ENCODE results near the gene DAGLA. TPM values are rescaled to one million over a fixed set of nuclear protein-coding genes. Genes with fewer than 3 reads are reported as not detected.

Gene DAGLA
- total and polyA plus RNA-seq, 2 donors (not counting 3 experiments of a cell fraction or from before 2014, with no cell fraction given) = 2.5 to 4.7 TPM

GRCh38 chr11:61724437-61724836 lies 44.2 kb downstream of the DAGLA start:
- DNase-seq (ENCODE audit: low read depth, low spot score) (no peak), FAIRE-seq (no peak)
- Histone ChIP-seq H3K27me3 (ENCODE audit: control insufficient read depth in 2 of 2, insufficient read depth in 2 of 2, low read length in 2 of 2) (no peaks in the 10 kb centered on the region), H3K9me3 (replicated peaks; ENCODE audit: control insufficient read depth, insufficient read depth, low read length) (no peaks in the 10 kb centered on the region), H3K4me2 (ENCODE audit: insufficient read depth, low read length) (no peak overlapping the region), H4K20me1 (replicated peaks; ENCODE audit: control insufficient read depth, extremely low read depth, insufficient read depth, low read length) (no peaks in the 10 kb centered on the region), H3K4me3 (replicated peaks in 1 of 3; ENCODE audit: insufficient read depth in 1 of 3, low read depth in 1 of 3, low read length in 3 of 3) (no peak overlapping the region), H3K27ac (ENCODE audit: insufficient read depth, low read depth, low read length) (no peak overlapping the region), H3K36me3 (ENCODE audit: control insufficient read depth in 2 of 2, extremely low read depth in 1 of 2, insufficient read depth in 2 of 2, low read length in 2 of 2) (no peaks in the 10 kb centered on the region), H3K9me1 (replicated peaks; ENCODE audit: control insufficient read depth, extremely low read depth, insufficient read depth, low read length) (no peaks in the 10 kb centered on the region), H3K4me1 (ENCODE audit: control insufficient read depth, extremely low read depth, insufficient read depth, low read length) (no peaks in the 10 kb centered on the region), H2AFZ (ENCODE audit: low read depth, low read length) (no peak overlapping the region), H3K9ac (replicated peaks; ENCODE audit: extremely low read depth, insufficient read depth, low read length) (no peak overlapping the region), H3K79me2 (ENCODE audit: control insufficient read depth, insufficient read depth, low read length) (no peaks in the 10 kb centered on the region)
- dilution Hi-C loops (cut with MboI; ENCODE audit: extremely low pct_ligation_motif_present, low sequenced_read_pairs) (no loop called here), intact Hi-C loops (cut with micrococcal nuclease) (no loop called here)
- no TSS peak for BruUV-seq (replicated peaks)
- TF ChIP-seq JUN (IDR thresholded peaks at IDR 0.05; ENCODE audit: borderline replicate concordance, insufficient read depth, insufficient read length, low read depth) (no peak), FOS (IDR thresholded peaks at IDR 0.05; ENCODE audit: borderline replicate concordance, insufficient read depth, low read length) (no peak), GATA2 (IDR thresholded peaks at IDR 0.05; ENCODE audit: insufficient read depth, insufficient read length, low read depth, low read length) (no peak), MAX (IDR thresholded peaks at IDR 0.05; ENCODE audit: insufficient read depth, insufficient read length) (no peak), EZH2 (IDR thresholded peaks at IDR 0.05; ENCODE audit: borderline replicate concordance, low read depth, low read length, severe bottlenecking) (no peak)
- ChIA-PET CTCF (interaction anchor here (0.8 kb wide), 1 partner anchor 14 kb away, joined by 3 read pairs; no protein-coding TSS in a partner anchor), POLR2A (no interaction called here)

- Histone ChIP-seq H3K9me3 (replicated peaks; ENCODE audit: control insufficient read depth, insufficient read depth, low read length) (no peaks in the 10 kb centered on the region), H3K27ac (ENCODE audit: insufficient read depth, low read depth, low read length) (no peak overlapping the region), H3K4me1 (ENCODE audit: control insufficient read depth, extremely low read depth, insufficient read depth, low read length) (no peaks in the 10 kb centered on the region), H2AFZ (ENCODE audit: low read depth, low read length) (no peak overlapping the region), H3K9ac (replicated peaks; ENCODE audit: extremely low read depth, insufficient read depth, low read length) (no peak overlapping the region), H3K4me3 (replicated peaks in 1 of 3; ENCODE audit: insufficient read depth in 1 of 3, low read depth in 1 of 3, low read length in 3 of 3) (no peak overlapping the region), H3K36me3 (ENCODE audit: control insufficient read depth in 2 of 2, extremely low read depth in 1 of 2, insufficient read depth in 2 of 2, low read length in 2 of 2) (no peaks in the 10 kb centered on the region), H3K9me1 (replicated peaks; ENCODE audit: control insufficient read depth, extremely low read depth, insufficient read depth, low read length) (no peaks in the 10 kb centered on the region), H3K4me2 (ENCODE audit: insufficient read depth, low read length) (no peak overlapping the region), H3K27me3 (ENCODE audit: control insufficient read depth in 2 of 2, insufficient read depth in 2 of 2, low read length in 2 of 2) (no peaks in the 10 kb centered on the region), H4K20me1 (replicated peaks; ENCODE audit: control insufficient read depth, extremely low read depth, insufficient read depth, low read length) (no peaks in the 10 kb centered on the region), H3K79me2 (ENCODE audit: control insufficient read depth, insufficient read depth, low read length) (no peaks in the 10 kb centered on the region)
- FAIRE-seq = no peak
- TF ChIP-seq POLR2A (IDR thresholded peaks at IDR 0.05; ENCODE audit: low read depth, low read length) (no peak), MAX (IDR thresholded peaks at IDR 0.05; ENCODE audit: insufficient read depth, insufficient read length) (no peak), GATA2 (IDR thresholded peaks at IDR 0.05; ENCODE audit: insufficient read depth, insufficient read length, low read depth, low read length) (no peak), MYC (IDR thresholded peaks at IDR 0.05; ENCODE audit: low read depth, low read length) (no peak), EZH2 (IDR thresholded peaks at IDR 0.05; ENCODE audit: borderline replicate concordance, low read depth, low read length, severe bottlenecking) (no peak)
- dilution Hi-C loops (cut with MboI; ENCODE audit: extremely low pct_ligation_motif_present, low sequenced_read_pairs) = no loop called here
- ChIA-PET CTCF (interaction anchor here (0.7 kb wide), 1 partner anchor 30 kb away, joined by 3 read pairs; no protein-coding TSS in a partner anchor), POLR2A (no interaction called here)
- BruUV-seq (replicated peaks) = no TSS peak
- intact Hi-C loops (cut with micrococcal nuclease) = no loop called here
- peak; percentile 16 for DNase-seq (ENCODE audit: low read depth, low spot score)
Observed at GRCh38 chr11:61725781-61726231, 45.6 kb downstream of the DAGLA start.

All from endothelial cell of umbilical vein (primary cell).